ENCODE measurements around the gene MTAP. TPM values are rescaled to one million over a fixed set of nuclear protein-coding genes. Genes with fewer than 3 reads are reported as not detected.

Gene MTAP
- total RNA-seq, 1 experiment from 2014 or later = 34.0 TPM

GRCh38 chr9:21804791-21805190 lies 2.4 kb downstream of the MTAP start:
- no peak for DNase-seq (ENCODE audit: low read depth)

- no peak for DNase-seq (ENCODE audit: low read depth)
These were observed 4.2 kb downstream of the MTAP start for GRCh38 chr9:21806644-21807043.

- no peak for DNase-seq (ENCODE audit: low read depth)
These were observed 8.0 kb downstream of the MTAP start for GRCh38 chr9:21810388-21810787.

GRCh38 chr9:21810881-21811280 lies 8.4 kb downstream of the MTAP start:
- no peak for DNase-seq (ENCODE audit: low read depth)

DNA sequence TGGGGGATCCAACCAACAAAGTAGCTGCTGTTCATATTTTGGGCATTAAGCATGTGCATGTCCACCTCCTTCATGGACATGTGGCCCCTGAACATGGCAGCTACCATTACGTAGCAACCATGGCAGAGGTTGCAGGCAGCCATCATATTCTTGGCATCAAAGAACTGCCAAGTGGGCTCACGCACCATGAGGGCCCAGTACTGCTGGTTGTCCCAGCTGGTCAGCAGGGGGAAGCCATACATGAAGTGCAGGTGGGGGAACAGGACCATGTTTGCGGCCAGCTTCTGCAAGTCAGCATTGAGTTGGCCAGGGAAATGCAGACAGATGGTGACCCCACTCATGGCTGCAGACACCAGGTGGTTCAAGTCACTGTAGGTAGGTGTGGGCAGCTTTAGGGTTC lies 9.5 kb downstream of the MTAP start:
- no peak for DNase-seq (ENCODE audit: low read depth)

- peak; percentile 66 for DNase-seq (ENCODE audit: low read depth)
These were observed 10.0 kb downstream of the MTAP start for GRCh38 chr9:21812415-21812814.

DNA sequence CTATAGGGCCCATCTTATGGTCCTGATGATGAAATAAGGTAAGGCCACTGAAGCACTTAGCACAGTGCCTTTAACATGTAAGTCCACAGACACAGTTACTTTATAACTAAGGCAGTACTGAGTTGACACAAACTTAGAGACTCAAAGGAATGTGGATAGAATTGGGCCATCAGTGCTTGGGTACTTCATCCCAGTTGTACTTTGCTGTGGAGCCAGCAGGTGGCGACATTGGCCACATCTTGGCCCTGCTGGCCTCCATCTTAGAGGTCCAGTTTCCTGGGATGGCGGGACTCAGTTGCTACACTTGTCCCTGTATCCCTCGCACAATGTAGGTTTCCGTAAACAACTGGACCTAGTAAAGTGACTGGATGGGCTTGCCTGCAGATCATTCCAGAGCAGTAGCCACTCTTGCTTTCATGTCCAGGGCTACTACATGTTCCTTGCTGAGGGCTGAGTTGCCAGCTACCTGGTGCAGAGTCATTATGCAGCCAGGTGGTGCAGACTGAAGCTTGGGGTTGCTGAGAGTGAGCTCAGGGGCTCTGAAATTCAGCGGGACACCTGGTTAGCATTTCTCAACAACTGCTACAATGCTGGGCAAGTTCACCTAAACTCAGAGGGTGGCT lies 10.6 kb downstream of the MTAP start:
- peak; percentile 74 for DNase-seq (ENCODE audit: low read depth)

- DNase-seq (ENCODE audit: low read depth) = peak; percentile 78
These were observed 11.4 kb downstream of the MTAP start for GRCh38 chr9:21813575-21814473.

DNA sequence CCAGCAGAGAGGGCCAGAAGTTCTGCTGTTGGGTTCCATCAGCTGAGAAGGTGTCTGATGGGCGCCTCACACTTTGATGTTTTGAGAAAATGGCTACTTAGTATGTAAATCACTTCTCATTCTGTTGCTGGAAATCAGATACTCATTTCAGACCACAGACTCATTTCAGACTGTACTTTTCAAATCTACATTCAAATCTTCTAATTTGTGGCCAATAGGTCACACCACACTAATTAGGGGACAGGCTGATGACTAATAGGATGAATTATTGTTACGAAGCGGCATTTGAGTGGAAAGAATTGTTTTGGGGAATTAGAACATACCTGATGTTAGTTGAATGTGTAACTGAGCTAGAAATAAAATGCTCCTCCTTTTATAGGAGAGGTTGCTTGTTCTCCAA lies 13.2 kb downstream of the MTAP start:
- no peak for DNase-seq (ENCODE audit: low read depth)

DNA sequence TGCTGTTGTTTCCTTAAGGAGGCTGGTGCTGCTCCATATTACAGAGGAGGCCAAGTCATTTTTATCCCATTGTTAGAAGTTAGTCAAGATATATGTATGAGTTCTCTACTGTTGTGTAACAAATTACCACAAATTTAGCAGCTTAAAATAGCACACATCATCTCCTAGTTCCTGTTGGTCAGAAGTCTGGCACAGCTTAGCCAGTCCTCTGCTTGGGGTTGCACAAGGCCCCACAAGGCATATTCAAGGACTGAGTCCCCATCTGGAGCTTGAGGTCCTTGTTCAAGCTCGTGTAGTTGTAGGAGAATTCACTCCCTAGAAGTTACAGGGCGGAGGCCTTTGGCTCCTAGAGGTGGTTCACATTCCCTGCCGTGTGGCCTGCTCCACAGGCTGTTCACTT lies 14.7 kb downstream of the MTAP start:
- peak; percentile 85 for DNase-seq (ENCODE audit: low read depth)

GRCh38 chr9:21825637-21826036 lies 23.2 kb downstream of the MTAP start:
- no peak for DNase-seq (ENCODE audit: low read depth)

DNA sequence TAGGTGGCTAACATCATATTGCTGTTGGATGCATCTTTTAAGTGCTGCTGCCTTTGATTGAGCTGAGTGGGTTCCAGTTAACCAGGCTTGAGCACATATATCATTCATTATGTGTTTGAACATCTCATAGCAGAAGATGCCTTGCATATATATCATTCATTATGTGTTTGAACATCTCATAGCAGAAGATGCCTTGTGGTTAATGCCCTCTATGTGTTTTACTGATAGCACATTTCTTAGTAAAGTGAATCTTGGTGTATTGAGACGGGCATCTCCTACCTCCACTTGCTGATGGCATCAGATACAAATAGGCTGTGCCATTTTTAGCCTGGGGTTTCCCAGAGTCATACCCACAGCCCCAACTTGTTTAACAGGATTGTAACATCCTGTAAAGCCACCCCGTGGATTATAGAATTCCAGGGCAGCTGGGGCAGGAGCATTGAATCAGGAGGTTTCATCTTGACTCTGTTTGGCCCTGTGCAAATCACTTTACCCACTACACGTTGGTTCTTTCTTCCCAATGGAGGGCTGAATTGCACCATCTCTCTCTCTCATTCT lies 26.5 kb downstream of the MTAP start:
- DNase-seq (ENCODE audit: low read depth) = no peak

DNA sequence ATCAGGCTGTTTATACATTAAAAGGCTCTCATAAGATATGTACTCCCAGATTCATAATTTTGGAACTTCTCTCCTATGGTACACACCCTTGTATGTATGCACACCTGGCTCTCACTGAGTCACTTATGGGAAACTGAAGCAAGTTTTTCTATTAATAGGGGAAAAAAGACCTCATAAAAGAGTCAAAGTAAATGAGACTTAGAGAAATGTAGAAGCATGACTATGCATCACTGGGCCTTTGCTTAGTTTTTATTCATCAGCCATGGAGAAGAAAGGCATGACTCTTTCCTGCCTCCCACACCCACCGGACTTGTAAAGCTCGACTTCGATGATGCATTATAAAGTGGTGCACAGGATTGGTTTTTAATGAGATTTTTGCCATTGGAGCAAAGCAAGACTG lies 28.2 kb downstream of the MTAP start:
- DNase-seq (ENCODE audit: low read depth) = peak; percentile 47

DNA sequence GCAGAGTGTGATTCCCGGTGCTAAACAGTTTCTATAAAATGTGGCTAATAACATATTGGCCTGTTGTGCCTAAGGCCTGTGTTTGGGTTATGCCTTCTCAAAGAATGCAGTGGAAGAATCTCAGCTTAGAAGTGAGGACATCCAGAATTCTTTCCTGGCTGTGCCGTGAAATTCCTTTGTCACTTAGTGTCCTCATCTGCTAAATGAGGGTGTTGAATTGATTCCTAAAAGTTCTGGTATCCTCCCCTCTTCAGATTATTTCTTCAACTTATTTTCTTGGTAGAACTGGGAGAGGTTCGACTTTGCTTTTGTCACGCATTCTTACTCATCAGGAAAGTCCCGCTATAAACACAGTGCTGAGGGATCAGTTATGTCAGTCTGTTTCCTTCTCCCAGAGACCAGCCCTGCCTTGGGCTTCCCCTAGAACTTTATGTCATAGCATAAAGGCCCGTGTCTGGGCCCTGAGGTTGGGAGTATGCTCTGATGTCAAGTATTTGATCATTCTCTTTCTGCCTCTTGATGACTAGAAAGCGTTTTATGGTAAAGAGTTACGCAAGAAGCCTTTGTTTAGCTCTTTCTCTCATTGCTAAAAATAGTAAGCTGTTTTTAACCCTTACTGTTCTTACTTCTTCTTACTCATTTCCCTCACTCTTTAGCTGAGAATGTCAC lies 29.5 kb downstream of the MTAP start:
- peak; percentile 94 for DNase-seq (ENCODE audit: low read depth)

DNA sequence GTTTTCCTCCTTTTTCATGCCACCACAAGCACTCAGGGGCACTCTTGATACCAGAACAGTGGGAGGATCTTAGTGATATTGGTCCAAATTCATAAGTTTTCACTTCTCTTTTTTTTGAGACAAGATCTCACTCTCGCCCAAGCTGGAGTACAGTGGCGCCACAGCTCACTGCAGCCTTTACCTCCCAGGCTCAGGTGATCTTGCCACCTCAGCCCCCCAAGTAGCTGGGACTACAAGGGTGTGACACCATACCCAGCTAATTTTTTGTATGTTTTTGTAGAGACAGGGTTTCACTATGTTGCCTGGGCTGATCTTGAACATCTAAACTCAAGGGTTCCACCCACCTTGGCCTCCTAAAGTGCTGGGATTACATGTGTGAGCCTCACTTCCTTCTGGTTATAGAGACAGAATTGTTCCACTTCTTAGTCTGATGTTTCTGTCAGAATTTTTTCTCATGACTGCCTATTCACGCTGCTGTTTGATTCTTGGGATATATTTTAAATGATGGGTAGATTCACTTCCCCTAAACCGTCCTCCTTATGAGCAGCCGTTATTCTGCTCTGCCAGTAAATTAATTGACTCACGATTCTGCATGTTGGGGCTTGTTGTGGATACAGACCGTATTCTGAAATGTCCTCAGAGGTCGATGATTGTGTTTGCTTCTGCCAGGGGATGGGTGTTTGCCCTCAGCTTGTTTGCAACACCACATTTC lies 30.8 kb downstream of the MTAP start:
- no peak for DNase-seq (ENCODE audit: low read depth)

DNA sequence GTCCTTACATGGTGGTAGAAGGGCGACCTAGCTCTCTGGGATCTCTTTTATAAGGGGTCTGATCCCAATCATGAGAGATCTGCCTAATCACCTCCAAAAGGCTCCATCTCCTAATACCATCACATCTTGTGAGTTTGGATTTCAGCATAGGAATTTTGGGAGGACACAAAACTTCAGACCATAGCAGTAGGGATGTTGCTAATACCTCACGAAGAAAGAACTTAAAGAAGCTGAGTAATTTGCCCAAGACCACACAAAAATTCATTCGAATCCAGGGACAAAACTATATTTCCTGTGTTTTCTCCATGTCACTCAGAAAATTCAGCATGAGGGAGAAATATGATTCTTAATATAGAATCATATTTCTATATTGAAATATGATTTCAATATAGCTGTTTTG lies 32.7 kb downstream of the MTAP start:
- DNase-seq (ENCODE audit: low read depth) = no peak

GRCh38 chr9:21836437-21837161 lies 34.2 kb downstream of the MTAP start:
- DNase-seq (ENCODE audit: low read depth) = peak; percentile 99

DNA sequence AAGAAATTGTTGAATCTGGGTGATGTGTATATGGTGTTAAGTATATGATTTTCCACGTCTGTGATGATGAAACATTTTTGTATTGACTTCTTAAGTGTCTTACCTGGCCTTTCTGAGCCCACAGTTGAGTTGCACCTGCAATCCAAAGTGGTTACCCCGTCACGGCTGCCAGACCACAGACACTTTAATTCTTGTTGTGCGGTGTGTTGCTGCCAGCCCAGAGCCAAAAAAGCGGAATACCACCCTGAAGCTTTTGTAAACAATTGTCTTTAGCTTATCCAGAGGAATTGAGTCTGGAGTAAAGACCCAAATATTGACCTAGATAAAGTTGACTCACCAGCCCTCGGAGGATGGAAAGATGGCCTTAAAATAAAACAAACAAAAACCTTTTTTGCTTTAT lies 35.1 kb downstream of the MTAP start:
- DNase-seq (ENCODE audit: low read depth) = peak; percentile 18

- no peak for DNase-seq (ENCODE audit: low read depth)
These were observed 38.2 kb downstream of the MTAP start for GRCh38 chr9:21840647-21841046.

DNA sequence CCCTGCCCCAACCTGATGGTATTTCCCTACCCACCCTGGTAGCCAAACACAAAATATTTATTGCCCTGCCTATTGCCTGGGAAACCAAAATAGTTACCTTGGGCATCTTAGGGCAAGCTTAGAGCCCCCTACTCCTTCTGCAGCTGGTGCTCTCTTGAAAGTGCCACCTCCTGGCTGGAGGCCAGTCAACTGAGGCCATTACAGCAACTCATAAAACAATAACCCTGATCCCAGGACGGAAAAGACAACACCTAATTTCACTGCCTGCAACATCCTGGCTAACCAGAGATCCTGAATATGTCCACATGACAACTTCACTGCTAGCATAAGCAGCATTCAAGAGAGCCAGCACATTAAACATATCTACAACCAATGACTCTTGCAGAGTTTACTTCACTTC lies 38.7 kb downstream of the MTAP start:
- DNase-seq (ENCODE audit: low read depth) = no peak

DNA sequence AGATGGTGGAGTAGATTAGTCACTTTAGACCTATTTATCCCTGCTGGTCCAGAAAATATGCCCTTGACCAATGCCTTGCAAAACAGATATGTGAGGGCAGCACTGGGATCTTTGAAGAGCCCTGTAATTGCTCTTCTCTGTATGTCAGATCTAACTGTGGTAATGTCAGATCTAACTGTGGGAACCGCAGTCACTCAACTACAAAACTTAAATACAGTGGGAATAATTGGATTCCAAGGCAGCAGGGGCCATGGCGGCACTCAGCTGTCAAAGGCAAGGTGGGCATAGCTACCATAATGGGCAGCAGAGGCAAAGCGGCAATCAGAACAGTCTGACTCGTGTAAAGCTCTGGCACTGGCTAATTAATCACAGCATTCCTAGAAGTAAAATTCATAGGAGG lies 46.2 kb downstream of the MTAP start:
- DNase-seq (ENCODE audit: low read depth) = no peak

Data from RPMI7951 (cell line).